NT2/D1 (cell line): ENCODE data around the gene NPAS3.
A peak's percentile ranks its signal among the peaks of the same experiment; 100 is the strongest.

Experiments
- DNase-seq: peaks from one replicate; pipeline ENCODE4 v3.0.0-alpha.2; 2011; ENCODE audit warnings: low read depth, low spot score
- H3K27me3 ChIP-seq: 2 replicates; pipeline ENCODE4 v1.6.0; 2011; ENCODE audit warnings: mild to moderate bottlenecking; ENCODE audit not compliant: insufficient read length, insufficient read depth
- H3K36me3 ChIP-seq: 2 replicates; pipeline ENCODE4 v1.6.1; 2011; ENCODE audit warnings: mild to moderate bottlenecking, low read length, mixed read lengths; ENCODE audit not compliant: insufficient read depth, insufficient read length
- H3K4me1 ChIP-seq: 2 replicates; pipeline ENCODE4 v1.5.1; 2011; ENCODE audit not compliant: insufficient read depth, insufficient read length
- H3K4me3 ChIP-seq: 2 replicates; pipeline ENCODE4 v1.5.1; 2011; ENCODE audit warnings: low read depth; ENCODE audit not compliant: insufficient read length
- H3K9ac ChIP-seq: 2 replicates; pipeline ENCODE4 v1.6.0; 2011; ENCODE audit warnings: low read depth; ENCODE audit not compliant: insufficient read length
- H3K9me3 ChIP-seq: 2 replicates; pipeline ENCODE4 v1.5.1; 2011; ENCODE audit warnings: mild to moderate bottlenecking, low read length; ENCODE audit not compliant: insufficient read depth
- SUZ12 ChIP-seq: IDR thresholded peaks from 2 replicates; pipeline ENCODE4 v1.6.1; 2011; ENCODE audit not compliant: insufficient read length, insufficient read depth; ENCODE audit errors: extremely low read depth
- YY1 ChIP-seq: IDR thresholded peaks from 2 replicates; pipeline ENCODE4 v1.6.1; 2011; ENCODE audit not compliant: insufficient read length, insufficient read depth
- ZNF274 ChIP-seq: IDR thresholded peaks from 2 replicates; pipeline ENCODE4 v1.6.1; 2011; ENCODE audit warnings: mild to moderate bottlenecking, low read depth, low read length

Gene NPAS3

DNA sequence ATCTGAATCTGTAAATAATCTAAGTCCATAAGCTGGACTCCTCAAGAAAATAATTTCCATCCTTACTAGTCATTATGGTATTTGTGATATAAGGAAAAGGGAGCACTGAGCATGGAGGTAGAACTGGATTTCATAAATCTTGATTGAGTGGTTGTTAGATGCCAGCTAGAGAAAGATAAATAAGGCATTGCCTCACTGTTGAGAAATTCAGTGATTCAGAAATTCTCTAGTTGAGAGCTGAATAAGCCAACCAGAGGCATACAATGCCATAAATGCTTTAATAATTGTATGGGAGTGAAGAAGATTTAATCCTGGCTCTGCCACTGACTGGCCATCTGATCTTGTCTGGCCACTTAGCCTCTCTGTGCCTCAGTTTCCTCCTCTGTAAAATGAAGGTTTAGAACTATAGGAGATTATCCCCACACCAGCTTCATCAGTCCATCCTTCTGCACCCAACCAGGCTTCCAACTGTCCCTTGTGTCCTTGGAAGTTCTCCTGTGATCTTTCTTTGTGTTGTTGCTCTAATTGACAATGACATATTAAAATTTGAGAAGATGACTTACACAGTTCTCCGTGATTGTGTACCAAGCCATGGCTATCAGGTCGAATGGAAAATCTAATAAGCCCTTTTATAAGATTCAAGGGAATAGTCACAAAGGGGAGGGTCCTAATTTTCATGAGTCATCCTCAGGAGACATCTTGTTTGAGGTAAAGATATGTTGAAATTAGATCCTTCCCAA, 617.9 kb downstream of the NPAS3 start:
- no peaks in the 10 kb centered on the region for H3K27me3 ChIP-seq
- no peak for DNase-seq
- no peak for TF ChIP-seq YY1
- no peaks in the 10 kb centered on the region for H3K36me3 ChIP-seq
- no peak overlapping the region for H3K9ac ChIP-seq
- H3K4me1 ChIP-seq = no peaks in the 10 kb centered on the region
- no peak overlapping the region for H3K4me3 ChIP-seq
- no peaks in the 10 kb centered on the region for H3K9me3 ChIP-seq

DNA sequence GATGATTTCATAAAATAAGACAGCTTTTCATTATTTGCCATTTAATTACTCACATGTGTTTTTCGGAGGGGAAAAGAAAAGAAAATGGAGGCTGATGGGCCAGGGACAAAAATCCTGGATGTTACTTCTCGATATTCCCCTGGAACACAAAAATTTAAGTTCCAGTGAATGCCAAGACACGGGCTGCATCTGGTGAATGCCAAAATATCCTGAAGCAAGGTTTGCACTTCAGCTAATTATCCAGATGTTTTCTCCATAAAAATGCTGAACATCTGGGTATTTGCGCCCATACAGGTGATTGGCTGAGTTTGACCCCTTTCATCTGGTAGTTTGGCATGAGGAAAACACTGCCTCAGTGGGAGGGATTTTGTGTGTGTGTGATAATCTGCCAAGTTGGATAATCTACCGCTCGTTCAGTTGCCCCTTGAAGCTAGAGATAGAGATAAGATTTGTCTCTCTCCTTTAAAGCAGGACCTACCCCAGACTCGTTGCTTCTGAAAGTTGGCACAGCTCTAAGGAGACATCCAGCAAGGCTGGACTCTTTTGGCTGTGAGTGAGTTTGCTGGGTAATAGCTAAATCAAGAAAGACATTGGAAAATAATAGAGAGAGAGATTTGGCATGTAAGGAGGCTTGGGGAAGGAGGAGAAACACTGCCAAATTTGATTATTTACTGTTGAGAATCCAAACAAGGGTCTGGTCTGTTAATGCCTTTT, 622.2 kb downstream of the NPAS3 start:
- TF ChIP-seq ZNF274 (no peak), SUZ12 (no peak), YY1 (no peak)
- H3K4me1 ChIP-seq = no peaks in the 10 kb centered on the region
- no peak for DNase-seq
- no peak overlapping the region for H3K9ac ChIP-seq
- H3K4me3 ChIP-seq = no peak overlapping the region
- H3K9me3 ChIP-seq = no peaks in the 10 kb centered on the region
- no peaks in the 10 kb centered on the region for H3K27me3 ChIP-seq
- H3K36me3 ChIP-seq = no peaks in the 10 kb centered on the region

DNA sequence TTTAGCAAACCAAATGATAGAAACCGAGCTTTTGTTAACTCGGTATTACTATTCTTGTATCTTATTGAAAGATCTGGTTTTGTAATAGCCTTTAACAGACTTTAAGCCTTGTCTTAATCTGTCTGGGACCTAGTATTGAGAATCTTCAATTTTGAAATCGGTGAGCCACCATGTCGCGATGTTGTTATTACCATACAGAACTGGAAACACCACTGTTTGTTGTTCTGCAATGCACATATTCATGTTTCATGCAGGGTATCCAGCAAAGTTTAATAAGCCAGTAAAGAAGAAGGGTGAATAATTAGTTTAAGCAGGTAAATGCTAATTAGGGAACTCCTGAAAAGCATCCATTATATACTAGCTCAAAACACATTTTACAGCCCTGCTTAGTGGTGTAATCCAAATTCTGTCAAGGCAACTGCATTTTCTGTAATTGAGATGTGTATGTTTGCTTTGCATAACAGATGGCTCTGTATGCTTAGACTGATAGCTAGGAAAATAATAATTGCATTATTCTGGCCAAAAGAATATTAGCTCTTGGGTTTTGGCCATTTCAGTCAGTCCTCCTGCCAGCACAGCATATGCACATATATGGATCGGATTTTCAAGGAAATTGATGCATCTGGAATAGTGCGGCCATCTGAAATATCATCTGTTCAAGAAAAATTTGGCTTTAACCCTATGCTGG, 623.0 kb downstream of the NPAS3 start:
- TF ChIP-seq ZNF274 (no peak), SUZ12 (no peak), YY1 (no peak)
- H3K27me3 ChIP-seq = no peaks in the 10 kb centered on the region
- no peaks in the 10 kb centered on the region for H3K9me3 ChIP-seq
- H3K4me1 ChIP-seq = no peaks in the 10 kb centered on the region
- H3K4me3 ChIP-seq = no peak overlapping the region
- no peak for DNase-seq
- no peak overlapping the region for H3K9ac ChIP-seq
- H3K36me3 ChIP-seq = no peaks in the 10 kb centered on the region

DNA sequence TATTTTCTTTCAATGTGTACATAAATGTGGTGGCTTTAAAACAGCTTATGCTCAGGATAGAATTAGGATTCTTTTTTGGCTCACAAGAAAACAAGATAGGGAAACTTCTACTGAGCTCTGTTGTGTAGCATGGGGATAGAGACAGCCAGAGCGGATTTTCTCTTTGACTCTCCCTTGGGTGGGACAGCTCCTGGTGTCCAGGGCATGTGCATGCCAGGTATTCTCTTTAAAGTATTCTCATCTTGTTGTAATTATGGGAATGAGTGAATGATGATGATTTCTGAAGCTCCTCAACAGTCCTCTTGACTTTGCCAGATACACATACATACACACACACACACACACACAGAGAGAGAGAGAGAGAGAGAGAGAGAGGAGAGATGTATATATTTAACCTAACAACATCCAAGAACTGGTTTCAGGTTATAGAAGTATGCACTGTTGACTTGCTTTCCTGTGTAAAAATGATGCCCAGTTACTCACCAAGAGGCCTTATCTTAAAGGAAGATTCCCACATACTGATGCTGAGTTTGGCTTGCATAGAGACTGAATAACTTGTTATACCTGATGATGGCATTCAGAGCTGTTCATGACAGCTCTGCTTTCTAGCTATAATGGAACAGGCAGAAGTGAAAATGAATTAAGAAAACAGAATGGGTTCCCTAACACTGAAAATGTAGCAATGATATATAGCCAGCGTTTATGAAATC, 624.7 kb downstream of the NPAS3 start:
- no peak for TF ChIP-seq YY1
- TF ChIP-seq ZNF274 = no peak
- no peak for TF ChIP-seq SUZ12
- DNase-seq = no peak
- Histone ChIP-seq H3K4me3 (no peak overlapping the region), H3K36me3 (no peaks in the 10 kb centered on the region), H3K9me3 (no peaks in the 10 kb centered on the region), H3K27me3 (no peaks in the 10 kb centered on the region), H3K4me1 (no peaks in the 10 kb centered on the region), H3K9ac (no peak overlapping the region)

DNA sequence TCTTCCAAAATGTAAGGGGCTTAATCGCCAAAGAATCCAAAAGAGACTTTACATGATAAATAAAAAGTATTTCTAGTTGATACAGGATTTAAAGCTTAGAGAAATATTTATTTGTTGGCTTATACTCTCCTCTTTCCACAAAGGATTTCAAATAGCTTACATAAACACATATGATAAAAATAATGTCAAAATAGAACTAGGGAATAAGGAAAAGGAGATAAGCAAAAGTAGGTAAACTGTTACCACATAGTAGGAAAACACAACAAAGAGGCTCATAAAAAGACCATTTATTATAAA, 625.2 kb downstream of the NPAS3 start:
- no peak for TF ChIP-seq YY1
- TF ChIP-seq ZNF274 = no peak
- no peak for TF ChIP-seq SUZ12
- no peak for DNase-seq
- H3K9me3 ChIP-seq = no peaks in the 10 kb centered on the region
- H3K4me1 ChIP-seq = no peaks in the 10 kb centered on the region
- H3K27me3 ChIP-seq = no peaks in the 10 kb centered on the region
- H3K9ac ChIP-seq = no peak overlapping the region
- H3K4me3 ChIP-seq = no peak overlapping the region
- no peaks in the 10 kb centered on the region for H3K36me3 ChIP-seq

DNA sequence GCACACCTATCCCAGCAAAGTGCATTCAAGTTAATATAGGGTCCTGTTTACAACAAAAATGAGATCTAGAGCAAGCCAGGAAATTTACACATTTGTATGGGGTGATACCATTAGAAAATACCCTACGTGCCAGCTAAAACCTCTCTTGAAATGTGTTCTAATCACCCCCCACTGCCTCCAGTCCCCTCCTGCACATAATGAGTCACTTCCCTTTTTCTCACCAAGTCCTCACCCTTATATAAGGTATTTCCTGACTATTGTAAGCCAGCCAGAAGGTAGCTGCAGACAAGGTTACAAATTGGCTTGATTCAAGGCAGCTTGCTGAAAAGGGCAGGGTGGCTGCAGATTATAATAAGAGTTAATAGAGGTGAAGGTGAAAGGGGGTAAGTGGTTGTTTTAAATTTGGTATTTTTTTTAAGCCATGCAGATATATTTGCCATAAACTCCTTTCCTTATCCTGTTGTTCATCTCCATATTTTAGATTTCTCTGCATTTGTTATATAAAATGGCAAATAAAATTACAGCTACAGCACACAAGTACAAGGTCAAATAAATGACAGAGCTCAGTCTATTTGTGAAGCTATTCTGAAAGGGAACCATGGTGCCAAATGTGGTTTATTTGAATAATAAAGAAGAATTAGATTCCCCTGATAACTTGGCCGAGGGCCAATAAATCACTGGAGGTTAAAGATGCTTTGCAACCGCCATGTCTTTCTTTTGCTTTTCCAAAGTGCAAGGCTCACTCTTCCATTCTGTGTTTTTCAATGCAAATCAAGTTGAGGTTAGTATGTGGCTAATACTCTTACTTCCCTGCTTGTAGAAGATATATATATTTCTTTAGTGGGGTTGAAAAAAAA, 626.3 kb downstream of the NPAS3 start:
- DNase-seq = peak; percentile 11
- Histone ChIP-seq H3K4me1 (no peaks in the 10 kb centered on the region), H3K36me3 (no peaks in the 10 kb centered on the region), H3K9me3 (no peaks in the 10 kb centered on the region), H3K27me3 (no peaks in the 10 kb centered on the region), H3K4me3 (no peak overlapping the region), H3K9ac (no peak overlapping the region)
- no peak for TF ChIP-seq YY1
